Parathyroid adenoma (tissue), 2 donors: ENCODE measurements around the gene SNX20.

Experiments used
- H2AFZ ChIP-seq: fragments of 300-600 bp; sonication (generic); one replicate; pipeline ENCODE4 v1.7.0; 2017; ENCODE audit warnings: antibody characterized with exemption, mild to moderate bottlenecking
- H3K27ac ChIP-seq: fragments of 300-600 bp; sonication (generic); one replicate; pipeline ENCODE4 v1.7.0; 2017
- H3K27me3 ChIP-seq: fragments of 300-600 bp; sonication (generic); one replicate; pipeline ENCODE4 v1.7.0; 2017; ENCODE audit warnings: low read length; ENCODE audit not compliant: control insufficient read depth, insufficient read depth
- H3K36me3 ChIP-seq: fragments of 300-600 bp; sonication (generic); one replicate; pipeline ENCODE4 v1.7.0; 2017; ENCODE audit warnings: low read length; ENCODE audit not compliant: control insufficient read depth, insufficient read depth
- H3K4me1 ChIP-seq: fragments of 300-600 bp; sonication (generic); one replicate; pipeline ENCODE4 v1.7.0; 2017; ENCODE audit warnings: control low read depth
- H3K4me2 ChIP-seq: fragments of 300-600 bp; sonication (generic); one replicate; pipeline ENCODE4 v1.7.0; 2017; ENCODE audit warnings: low read length
- H3K4me3 ChIP-seq: fragments of 300-600 bp; sonication (generic); one replicate; pipeline ENCODE4 v1.7.0; 2017; ENCODE audit warnings: low read depth, low read length
- H3K79me2 ChIP-seq: fragments of 300-600 bp; sonication (generic); one replicate; pipeline ENCODE4 v1.7.0; 2017; ENCODE audit warnings: control low read depth
- H3K9ac ChIP-seq: fragments of 300-600 bp; sonication (generic); one replicate; pipeline ENCODE4 v1.7.0; 2017; ENCODE audit warnings: mild to moderate bottlenecking
- H3K9me3 ChIP-seq: fragments of 300-600 bp; sonication (generic); one replicate; pipeline ENCODE4 v1.7.0; 2017; ENCODE audit warnings: low read length; ENCODE audit not compliant: control insufficient read depth
- TF ChIP-seq, protein P1 (sequence below): fragments of 300-600 bp; sonication (generic); IDR thresholded peaks from one replicate; pipeline ENCODE4 v1.7.0; 2017; ENCODE audit warnings: antibody characterized with exemption, mild to moderate bottlenecking
- donor health status: primary hyperparathyroidism.

The SNX20 gene

DNA sequence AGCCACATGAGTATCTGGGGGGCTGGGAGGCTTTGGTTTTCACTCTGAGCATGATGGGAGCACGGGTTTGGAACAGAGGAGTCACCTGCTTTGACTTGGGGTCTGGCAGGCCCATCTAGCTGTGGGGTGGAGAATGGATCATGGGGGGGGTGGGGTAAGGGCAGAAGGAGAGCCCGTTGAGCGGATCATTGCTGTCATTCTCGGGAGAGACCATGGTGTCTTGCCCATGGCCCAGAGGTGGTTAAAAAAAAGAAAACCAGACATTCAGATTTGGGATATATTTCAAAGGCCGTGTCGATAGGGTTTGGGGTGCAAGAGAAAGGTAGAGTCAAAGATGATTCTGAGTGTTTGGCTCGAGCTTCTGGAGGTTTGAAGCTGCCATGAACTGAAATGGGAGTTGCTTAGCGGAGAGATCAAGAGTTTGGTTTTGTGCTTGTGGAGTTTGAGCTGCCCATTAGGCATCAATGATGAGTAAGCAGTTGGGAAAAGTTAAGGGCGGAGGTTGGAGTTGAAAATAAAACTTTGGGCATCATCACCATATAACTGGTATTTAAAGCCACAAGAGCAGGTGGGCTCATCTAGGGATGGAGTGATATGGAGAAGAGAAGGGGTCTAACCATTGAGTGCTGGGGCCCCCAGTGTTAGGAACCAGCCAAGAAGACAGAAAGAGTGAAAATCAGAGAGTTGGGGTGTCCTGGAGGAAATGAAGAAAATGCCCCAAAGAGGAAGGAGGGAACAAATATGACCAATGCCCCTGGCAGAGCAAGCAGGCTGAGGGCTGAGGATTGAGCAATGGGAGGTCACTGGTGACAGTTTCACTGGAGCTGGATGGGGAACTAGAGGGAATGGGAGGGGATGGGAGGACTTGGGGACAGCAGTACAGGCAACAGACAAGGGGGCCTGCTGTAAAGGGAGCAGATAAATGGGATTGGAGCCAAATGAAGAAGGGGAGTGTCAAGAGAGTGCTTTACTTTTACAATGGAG lies 14.2 kb upstream of the SNX20 start:
- Histone ChIP-seq H3K4me3 (no peak overlapping the region), H3K9ac (no peak overlapping the region), H2AFZ (no peak overlapping the region), H3K27me3 (no peaks in the 10 kb centered on the region), H3K4me2 (no peak overlapping the region), H3K27ac (no peak overlapping the region), H3K36me3 (no peaks in the 10 kb centered on the region), H3K79me2 (no peaks in the 10 kb centered on the region), H3K9me3 (no peaks in the 10 kb centered on the region), H3K4me1 (peaks cover 8% of the 10 kb centered on the region)
- TF ChIP-seq, protein P1, sequence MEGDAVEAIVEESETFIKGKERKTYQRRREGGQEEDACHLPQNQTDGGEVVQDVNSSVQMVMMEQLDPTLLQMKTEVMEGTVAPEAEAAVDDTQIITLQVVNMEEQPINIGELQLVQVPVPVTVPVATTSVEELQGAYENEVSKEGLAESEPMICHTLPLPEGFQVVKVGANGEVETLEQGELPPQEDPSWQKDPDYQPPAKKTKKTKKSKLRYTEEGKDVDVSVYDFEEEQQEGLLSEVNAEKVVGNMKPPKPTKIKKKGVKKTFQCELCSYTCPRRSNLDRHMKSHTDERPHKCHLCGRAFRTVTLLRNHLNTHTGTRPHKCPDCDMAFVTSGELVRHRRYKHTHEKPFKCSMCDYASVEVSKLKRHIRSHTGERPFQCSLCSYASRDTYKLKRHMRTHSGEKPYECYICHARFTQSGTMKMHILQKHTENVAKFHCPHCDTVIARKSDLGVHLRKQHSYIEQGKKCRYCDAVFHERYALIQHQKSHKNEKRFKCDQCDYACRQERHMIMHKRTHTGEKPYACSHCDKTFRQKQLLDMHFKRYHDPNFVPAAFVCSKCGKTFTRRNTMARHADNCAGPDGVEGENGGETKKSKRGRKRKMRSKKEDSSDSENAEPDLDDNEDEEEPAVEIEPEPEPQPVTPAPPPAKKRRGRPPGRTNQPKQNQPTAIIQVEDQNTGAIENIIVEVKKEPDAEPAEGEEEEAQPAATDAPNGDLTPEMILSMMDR = no peak

DNA sequence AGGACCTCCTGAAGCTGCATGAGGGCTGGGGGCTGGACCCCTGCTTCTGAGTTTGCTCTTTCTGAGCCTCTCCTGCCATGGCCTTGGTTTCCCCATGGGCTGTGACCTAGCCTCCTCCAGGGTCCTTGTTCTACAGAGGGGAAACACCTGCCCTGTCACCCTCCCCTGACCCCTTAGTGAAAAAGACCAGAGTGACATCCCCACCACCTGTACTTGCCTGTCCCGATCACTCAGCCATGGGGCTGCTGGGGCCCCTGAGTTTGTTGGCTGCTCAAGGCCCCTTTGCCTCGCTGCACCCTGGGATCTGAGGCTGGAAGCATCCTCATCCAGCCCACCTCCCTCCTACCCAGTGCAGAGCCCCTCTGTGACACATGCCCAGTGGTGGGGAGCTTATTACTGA lies 13.1 kb upstream of the SNX20 start:
- Histone ChIP-seq H3K27me3 (no peaks in the 10 kb centered on the region), H3K9me3 (no peaks in the 10 kb centered on the region), H3K4me1 (peaks cover 8% of the 10 kb centered on the region), H3K36me3 (no peaks in the 10 kb centered on the region), H2AFZ (no peak overlapping the region), H3K9ac (no peak overlapping the region), H3K79me2 (no peaks in the 10 kb centered on the region), H3K4me2 (no peak overlapping the region), H3K27ac (no peak overlapping the region), H3K4me3 (no peak overlapping the region)
- TF ChIP-seq, protein P1 = no peak

DNA sequence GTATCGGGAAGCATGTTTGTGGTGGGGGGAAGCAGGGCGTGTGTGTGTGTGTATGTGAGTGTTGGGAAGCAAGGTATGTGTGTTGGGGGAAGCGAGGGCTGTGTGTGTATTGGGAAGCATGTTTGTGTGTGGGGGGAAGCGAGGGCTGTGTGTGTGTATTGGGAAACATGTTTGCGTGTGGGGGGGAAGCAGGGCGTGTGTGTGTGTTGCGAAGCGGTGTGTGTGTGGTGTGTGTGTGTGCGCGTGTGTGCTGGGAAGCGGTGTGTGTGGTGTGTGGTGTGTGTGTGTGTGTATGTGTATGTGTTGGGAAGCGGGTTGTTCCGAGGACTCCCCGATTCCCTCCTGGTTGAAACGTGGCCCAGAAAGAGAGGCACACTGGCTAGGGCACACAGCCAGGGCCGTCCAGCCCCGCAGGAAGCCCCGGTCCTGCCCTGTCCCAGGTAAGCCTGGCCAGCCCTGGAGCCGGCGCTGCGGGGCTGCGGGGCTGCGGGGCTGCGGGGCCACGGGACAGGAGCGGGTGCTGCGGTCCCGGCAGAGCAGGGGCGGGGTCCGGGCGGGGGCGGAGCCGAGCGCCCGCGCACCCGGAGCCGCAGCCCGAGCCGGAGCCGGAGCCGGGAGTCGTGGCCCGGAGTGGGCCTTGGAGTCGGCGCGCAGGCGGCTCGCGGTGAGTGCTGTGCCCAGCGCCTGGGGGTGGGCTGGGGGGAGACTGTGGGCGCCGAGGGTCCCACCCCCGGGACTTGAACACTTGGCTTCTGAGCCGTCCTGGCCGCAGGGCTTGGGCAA lies 12.1 kb upstream of the SNX20 start, which contains the start of gene NOD2:
TSS of gene NOD2 (plus strand) at position 608 of the 783 bp plus-strand sequence. CDS start 5,890 bp downstream, outside the sequence.
- Histone ChIP-seq H3K79me2 (no peaks in the 10 kb centered on the region), H3K4me3 (no peak within 1 kb of the TSS), H3K27me3 (no peaks in the 10 kb centered on the region), H2AFZ (peak within 1 kb of the TSS; percentile 75), H3K27ac (no peak within 1 kb of the TSS), H3K4me1 (peaks cover 8% of the 10 kb centered on the region), H3K9ac (no peak within 1 kb of the TSS), H3K36me3 (no peaks in the 10 kb centered on the region), H3K4me2 (peak within 1 kb of the TSS; percentile 57), H3K9me3 (no peaks in the 10 kb centered on the region)
- TF ChIP-seq, protein P1 = no peak

DNA sequence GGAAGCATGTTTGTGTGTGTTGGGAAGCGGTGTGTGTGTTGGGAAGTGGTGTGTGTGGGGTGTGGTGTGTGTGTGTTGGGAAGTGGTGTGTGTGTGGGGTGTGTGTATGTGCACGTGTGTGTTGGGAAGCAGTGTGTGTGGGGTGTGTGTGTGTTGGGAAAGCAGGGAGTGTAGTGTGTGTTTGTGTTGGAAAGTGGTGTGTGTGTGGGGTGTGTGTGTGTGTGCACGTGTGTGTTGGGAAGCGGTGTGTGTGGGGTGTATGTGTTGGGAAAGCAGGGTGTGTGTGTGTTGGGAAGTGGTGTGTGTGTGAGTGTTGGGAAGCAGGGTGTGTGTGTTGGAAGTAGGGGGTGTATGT lies 11.5 kb upstream of the SNX20 start:
- Histone ChIP-seq H3K9ac (no peak overlapping the region), H3K4me1 (peaks cover 4% of the 10 kb centered on the region), H2AFZ (no peak overlapping the region), H3K27ac (no peak overlapping the region), H3K9me3 (no peaks in the 10 kb centered on the region), H3K4me3 (no peak overlapping the region), H3K27me3 (no peaks in the 10 kb centered on the region), H3K79me2 (no peaks in the 10 kb centered on the region), H3K36me3 (no peaks in the 10 kb centered on the region), H3K4me2 (no peak overlapping the region)
- TF ChIP-seq, protein P1 = no peak
